K562 (cell line): ENCODE results near the gene ADGRL3. TPM values are rescaled to one million over a fixed set of nuclear protein-coding genes. Genes with fewer than 3 reads are reported as not detected.
"Not testable (repeated sequence)": the region's sequence is repeated elsewhere in the genome, so short reads cannot be mapped to it uniquely, and the experiment has no call there.

Experiments used
- ATAC-seq: fragments of 200-7000 bp; cut with Tn5 transposase; 3 replicates; pipeline ENCODE4 v1.9.1; 2020; ENCODE audit warnings: moderate library complexity
- BruUV-seq: library from RNA; stranded (reverse); fragments of 400-500 nt; replicated peaks from 2 replicates; lab custom pipeline; 2021; lab: Mats Ljungman, UMichigan
- CTCF ChIA-PET: fragments of 300-600 bp; formaldehyde crosslinking; extraction: SDS; loops from one replicate; lab custom pipeline; 2021; ENCODE audit warnings: low intra/inter-chr PET ratio; lab: Yijun Ruan, JAX
- POLR2A ChIA-PET: fragments of 300-600, 350-650 bp; sonication (Branson Sonifier 250); formaldehyde crosslinking; extraction: SDS; loops from one replicate; lab custom pipeline; 2021; ENCODE audit warnings: antibody characterized with exemption, inconsistent platforms; lab: Yijun Ruan, JAX
- DNase-seq, 4 experiments: peaks; one replicate each; pipeline versions ENCODE4 v3.0.0 to v3.0.0-alpha.2; 2011 to 2018; ENCODE audit warnings: low spot score in 3 of 4, mixed read lengths in 3 of 4; ENCODE audit errors: extremely low read depth in 1 of 4
- FAIRE-seq: peaks from 2 replicates; lab custom pipeline; 2011; peaks lifted over from hg19 to GRCh38; lab: Jason Lieb, UNC
- H2AFZ ChIP-seq: 2 replicates; pipeline ENCODE4 v1.6.0; 2011; ENCODE audit warnings: low read depth, low read length, control low read depth, inconsistent platforms
- H3K27ac ChIP-seq: fragments of 200-600 bp; 3 replicates; pipeline ENCODE4 v1.8.0; 2011; ENCODE audit warnings: low read depth, mild to moderate bottlenecking, control low read depth, inconsistent platforms, low read length, moderate library complexity, mixed read lengths; ENCODE audit errors: extremely low read depth
- H3K27me3 ChIP-seq, 2 experiments: fragments of 300-600 bp in 1 of 2; 2 replicates in 1 of 2; 3 replicates in 1 of 2; pipeline versions ENCODE4 v1.6.0 to v1.8.0; 2011; ENCODE audit warnings: inconsistent platforms in 2 of 2, low read length in 2 of 2, mild to moderate bottlenecking in 1 of 2, mixed read lengths in 1 of 2, moderate library complexity in 1 of 2; ENCODE audit not compliant: control insufficient read depth in 2 of 2, insufficient read depth in 2 of 2
- H3K36me3 ChIP-seq: fragments of 300-600 bp; 3 replicates; pipeline ENCODE4 v1.8.0; 2011; ENCODE audit warnings: mild to moderate bottlenecking, low read length, inconsistent platforms; ENCODE audit not compliant: control insufficient read depth, insufficient read depth
- H3K4me1 ChIP-seq, 2 experiments: fragments of 200-600 bp in 1 of 2; replicated peaks in 1 of 2; 2 replicates in 1 of 2; 3 replicates in 1 of 2; pipeline versions ENCODE4 v1.5.1 to v1.8.0; 2011; ENCODE audit warnings: inconsistent platforms in 2 of 2, low read length in 2 of 2, mild to moderate bottlenecking in 1 of 2, mixed read lengths in 1 of 2, moderate library complexity in 1 of 2; ENCODE audit not compliant: control insufficient read depth in 2 of 2, insufficient read depth in 2 of 2
- H3K4me2 ChIP-seq: 2 replicates; pipeline ENCODE4 v1.6.1; 2011; ENCODE audit warnings: low read length, control low read depth, inconsistent platforms, mixed read lengths; ENCODE audit not compliant: insufficient read depth
- H3K4me3 ChIP-seq: fragments of 200-600 bp; sonication (generic), shearing (Covaris generic); 2 replicates; pipeline ENCODE4 v1.5.1; 2016; ENCODE audit warnings: control low read depth, inconsistent platforms
- H3K79me2 ChIP-seq: fragments of 200-600 bp; 3 replicates; pipeline ENCODE4 v1.8.0; 2011; ENCODE audit warnings: low read length, inconsistent platforms; ENCODE audit not compliant: control insufficient read depth, insufficient read depth
- H3K9ac ChIP-seq, 2 experiments: 2 replicates each; pipeline versions ENCODE4 v1.6.0 to v1.6.1; 2011; ENCODE audit warnings: low read depth in 2 of 2, low read length in 2 of 2, control low read depth in 1 of 2, inconsistent platforms in 1 of 2, mild to moderate bottlenecking in 1 of 2, mixed read lengths in 1 of 2; ENCODE audit not compliant: insufficient read depth in 1 of 2
- H3K9me1 ChIP-seq: one replicate; pipeline ENCODE4 v1.6.0; 2011; ENCODE audit warnings: inconsistent platforms, mild to moderate bottlenecking, low read length, moderate library complexity; ENCODE audit not compliant: control insufficient read depth, insufficient read depth
- H3K9me3 ChIP-seq: replicated peaks from 2 replicates; pipeline ENCODE4 v1.5.1; 2011; ENCODE audit warnings: low read depth, low read length, inconsistent platforms; ENCODE audit not compliant: control insufficient read depth, insufficient read depth
- H4K20me1 ChIP-seq: replicated peaks from 2 replicates; pipeline ENCODE4 v1.6.1; 2011; ENCODE audit warnings: low read length, inconsistent platforms, mixed read lengths; ENCODE audit not compliant: control insufficient read depth, insufficient read depth
- ATF1 ChIP-seq, 2 experiments: fragments of 450-650 bp in 1 of 2; IDR thresholded peaks; 2 replicates each; pipeline ENCODE4 v1.6.1; 2016; ENCODE audit warnings: missing compliant biosample characterization in 1 of 2, missing genetic modification characterization in 1 of 2
- HIVEP1 ChIP-seq: fragments of 250-450 bp; sonication (Bioruptor Pico); IDR thresholded peaks from 2 replicates; pipeline ENCODE4 v1.4.0; 2020; ENCODE audit warnings: mild to moderate bottlenecking
- HMG20B ChIP-seq: fragments of 250-450 bp; sonication (Bioruptor Pico); IDR thresholded peaks from 2 replicates; pipeline ENCODE4 v1.5.0; 2021; ENCODE audit warnings: mild to moderate bottlenecking
- NCOA2 ChIP-seq, 2 experiments: fragments of 450-650 bp; IDR thresholded peaks; 2 replicates each; pipeline ENCODE4 v1.6.1; 2018; ENCODE audit warnings: mild to moderate bottlenecking in 2 of 2, moderate library complexity in 1 of 2; ENCODE audit not compliant: partially characterized antibody in 2 of 2
- RFX5 ChIP-seq: IDR thresholded peaks from 2 replicates; pipeline ENCODE4 v1.6.1; 2011; ENCODE audit warnings: low read depth, mild to moderate bottlenecking, improper control_type of control experiment, low read length
- WGBS: fragments of 100-300 bp; shearing (Covaris generic); methylation state at CpG from one replicate; pipeline ENCODE4 v1.1.6; 2016; ENCODE audit warnings: low coverage, mixed read lengths; ENCODE audit not compliant: insufficient coverage; ENCODE audit errors: missing lambda C conversion rate; 5-methylcytosine and 5-hydroxymethylcytosine counted together
- in situ Hi-C: fragments of 300-500 bp; cut with MboI; formaldehyde crosslinking; loops from 4 replicates; pipeline ENCODE4 v1.15.0; 2018; ENCODE audit warnings: inconsistent platforms, mixed read lengths
- intact Hi-C: fragments of 100-400 bp; cut with micrococcal nuclease; formaldehyde crosslinking; loops from 2 replicates; pipeline ENCODE4 v1.14.2; 2022
- polyA plus RNA-seq, 8 experiments: library from polyadenylated mRNA; depleted of rRNA in 4 of 8; stranded (reverse) in 5 of 8; unstranded in 3 of 8; fragments of >200 nt; fragmentation: Nextera tagmentation in 2 of 8; fragmentation: Illumina TruSeq in 1 of 8; extraction: Ambion mirVana in 2 of 8; extraction: Trizol in 1 of 8; gene quantifications; 2 replicates each; pipeline versions ENCODE4 v1.2.1 to v1.2.3, GENCODE V29; 2011 to 2014; ENCODE audit warnings: inconsistent platforms in 1 of 8, missing spikeins in 1 of 8
- total RNA-seq, 7 experiments: library from RNA; depleted of rRNA in 6 of 7; stranded (reverse); fragments of >200 nt in 6 of 7; fragmentation: Illumina TruSeq in 2 of 7; extraction: Trizol in 2 of 7; gene quantifications; 2 replicates each; pipeline versions ENCODE4 v1.2.1 to v1.2.3, GENCODE V29; 2011 to 2021; ENCODE audit warnings: low replicate concordance in 1 of 7
- TF ChIP-seq, protein P1 (sequence below), 3 experiments: fragments of 200-800 bp in 1 of 3; fragments of 250-450 bp in 1 of 3; fragments of 450-650 bp in 1 of 3; sonication (Bioruptor Pico) in 1 of 3; sonication (Bioruptor generic) in 1 of 3; formaldehyde crosslinking in 1 of 3; IDR thresholded peaks; 2 replicates each; pipeline versions ENCODE4 v1.6.1 to v1.8.0; 2016 to 2022; ENCODE audit warnings: mild to moderate bottlenecking in 2 of 3, missing genetic modification characterization in 2 of 3, missing compliant biosample characterization in 1 of 3, moderate library complexity in 1 of 3

Gene ADGRL3
- total and polyA plus RNA-seq, 9 of the 15 experiments (the other 6 are each of a cell fraction or from before 2014, with no cell fraction given): 0.03 to 0.14 (median 0.04) TPM; not detected in 2

GRCh38 chr4:61985426-61985825, 785.3 kb downstream of the ADGRL3 start:
- 0% methylated on average over 4 of the region's 4 CpGs for WGBS
- no peak overlapping the region for H2AFZ ChIP-seq
- no peak for FAIRE-seq
- intact Hi-C loops: no loop called here
- no peaks in the 10 kb centered on the region for H3K36me3 ChIP-seq
- no TSS peak for BruUV-seq
- no peaks in the 10 kb centered on the region for H3K4me1 ChIP-seq
- H3K9me1 ChIP-seq: no peaks in the 10 kb centered on the region
- DNase-seq: no peak
- no peaks in the 10 kb centered on the region for H3K27me3 ChIP-seq
- H3K4me2 ChIP-seq: no peak overlapping the region
- TF ChIP-seq NCOA2 (IDR thresholded peaks at IDR 0.05; ENCODE audit: partially characterized antibody in 2 of 2) (no peak), HIVEP1 (no peak), HMG20B (CRISPR knock-in tag) (no peak), ATF1 (CRISPR knock-in tag; IDR thresholded peaks at IDR 0.05) (no peak), ATF1 (tag; IDR thresholded peaks at IDR 0.05) (no peak), RFX5 (no peak)
- TF ChIP-seq, protein P1, sequence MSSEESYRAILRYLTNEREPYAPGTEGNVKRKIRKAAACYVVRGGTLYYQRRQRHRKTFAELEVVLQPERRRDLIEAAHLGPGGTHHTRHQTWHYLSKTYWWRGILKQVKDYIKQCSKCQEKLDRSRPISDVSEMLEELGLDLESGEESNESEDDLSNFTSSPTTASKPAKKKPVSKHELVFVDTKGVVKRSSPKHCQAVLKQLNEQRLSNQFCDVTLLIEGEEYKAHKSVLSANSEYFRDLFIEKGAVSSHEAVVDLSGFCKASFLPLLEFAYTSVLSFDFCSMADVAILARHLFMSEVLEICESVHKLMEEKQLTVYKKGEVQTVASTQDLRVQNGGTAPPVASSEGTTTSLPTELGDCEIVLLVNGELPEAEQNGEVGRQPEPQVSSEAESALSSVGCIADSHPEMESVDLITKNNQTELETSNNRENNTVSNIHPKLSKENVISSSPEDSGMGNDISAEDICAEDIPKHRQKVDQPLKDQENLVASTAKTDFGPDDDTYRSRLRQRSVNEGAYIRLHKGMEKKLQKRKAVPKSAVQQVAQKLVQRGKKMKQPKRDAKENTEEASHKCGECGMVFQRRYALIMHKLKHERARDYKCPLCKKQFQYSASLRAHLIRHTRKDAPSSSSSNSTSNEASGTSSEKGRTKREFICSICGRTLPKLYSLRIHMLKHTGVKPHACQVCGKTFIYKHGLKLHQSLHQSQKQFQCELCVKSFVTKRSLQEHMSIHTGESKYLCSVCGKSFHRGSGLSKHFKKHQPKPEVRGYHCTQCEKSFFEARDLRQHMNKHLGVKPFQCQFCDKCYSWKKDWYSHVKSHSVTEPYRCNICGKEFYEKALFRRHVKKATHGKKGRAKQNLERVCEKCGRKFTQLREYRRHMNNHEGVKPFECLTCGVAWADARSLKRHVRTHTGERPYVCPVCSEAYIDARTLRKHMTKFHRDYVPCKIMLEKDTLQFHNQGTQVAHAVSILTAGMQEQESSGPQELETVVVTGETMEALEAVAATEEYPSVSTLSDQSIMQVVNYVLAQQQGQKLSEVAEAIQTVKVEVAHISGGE (CRISPR knock-in tag; IDR thresholded peaks at IDR 0.05): no peak
- ATAC-seq: no peak
- H4K20me1 ChIP-seq: no peaks in the 10 kb centered on the region
- H3K4me3 ChIP-seq: no peak overlapping the region
- ChIA-PET POLR2A (no interaction called here), CTCF (no interaction called here)
- no peak overlapping the region for H3K9ac ChIP-seq
- H3K27ac ChIP-seq: no peak overlapping the region
- H3K9me3 ChIP-seq: no peaks in the 10 kb centered on the region
- no peaks in the 10 kb centered on the region for H3K79me2 ChIP-seq
- in situ Hi-C loops: no loop called here

DNA sequence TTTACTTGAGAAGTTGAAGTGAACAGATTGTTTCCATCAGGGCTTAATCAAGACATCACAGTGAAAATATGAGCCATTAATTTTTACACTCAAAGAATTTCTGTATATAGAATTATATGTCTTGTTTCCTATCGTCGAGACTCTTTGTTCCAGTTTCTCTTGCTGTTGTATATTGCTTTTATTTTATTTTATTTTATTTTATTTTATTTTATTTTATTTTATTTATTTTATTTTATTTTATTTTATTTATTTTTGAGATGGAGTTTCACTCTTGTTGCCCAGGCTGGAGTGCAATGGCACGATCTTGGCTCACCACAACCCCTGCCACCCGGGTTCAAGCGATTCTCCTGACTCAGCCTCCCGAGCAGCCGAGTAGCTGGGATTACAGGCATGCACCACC, 786.8 kb downstream of the ADGRL3 start:
- H3K4me3 ChIP-seq, H3K27ac ChIP-seq, H2AFZ ChIP-seq, H3K9me1 ChIP-seq, POLR2A ChIA-PET, H3K9ac ChIP-seq, ATAC-seq, intact Hi-C loops, BruUV-seq, H3K36me3 ChIP-seq, FAIRE-seq, DNase-seq, H3K4me1 ChIP-seq, H4K20me1 ChIP-seq, CTCF ChIA-PET, H3K9me3 ChIP-seq, H3K79me2 ChIP-seq, H3K27me3 ChIP-seq, in situ Hi-C loops, H3K4me2 ChIP-seq: not testable (repeated sequence)
- WGBS: 1% methylated on average over 7 of the region's 7 CpGs
